SK-N-SH treated with all-trans-retinoic acid at 6 μM for 48 hours (cell line): ENCODE measurements around the gene IGSF6.

Source experiments
- ATAC-seq: fragments of 200-7000 bp; cut with Tn5 transposase; 3 replicates; pipeline ENCODE4 v1.9.1; 2020; ENCODE audit warnings: mild to moderate bottlenecking, moderate library complexity
- ARNTL ChIP-seq: fragments of 450-650 bp; formaldehyde crosslinking; IDR thresholded peaks from 2 replicates; pipeline ENCODE4 v1.5.0; 2020; ENCODE audit warnings: low read depth, mild to moderate bottlenecking, moderate library complexity, borderline replicate concordance
- BACH2 ChIP-seq: fragments of 250-450 bp; sonication (Bioruptor Pico); IDR thresholded peaks from 2 replicates; pipeline ENCODE4 v1.9.0; 2021; ENCODE audit warnings: mild to moderate bottlenecking, borderline replicate concordance
- CSDC2 ChIP-seq: fragments of 250-450 bp; sonication (Bioruptor Pico); IDR thresholded peaks from 2 replicates; pipeline ENCODE4 v1.5.0; 2020; ENCODE audit warnings: mild to moderate bottlenecking, moderate library complexity
- CSRNP3 ChIP-seq: fragments of 250-450 bp; sonication (Bioruptor Pico); IDR thresholded peaks from 2 replicates; pipeline ENCODE4 v1.5.1; 2021; ENCODE audit warnings: mild to moderate bottlenecking, moderate library complexity
- ESRRG ChIP-seq: fragments of 250-450 bp; sonication (Bioruptor Pico); IDR thresholded peaks from 2 replicates; pipeline ENCODE4 v1.6.1; 2021; ENCODE audit warnings: mild to moderate bottlenecking
- GLIS3 ChIP-seq: fragments of 250-450 bp; sonication (Bioruptor Pico); IDR thresholded peaks from 2 replicates; pipeline ENCODE4 v1.5.0; 2020; ENCODE audit warnings: mild to moderate bottlenecking, moderate library complexity
- ISL1 ChIP-seq: fragments of 250-450 bp; sonication (Bioruptor Pico); IDR thresholded peaks from 2 replicates; pipeline ENCODE4 v2.1.2; 2022; ENCODE audit warnings: mild to moderate bottlenecking, moderate library complexity
- OSR1 ChIP-seq: fragments of 250-450 bp; sonication (Bioruptor Pico); IDR thresholded peaks from 2 replicates; pipeline ENCODE4 v1.8.0; 2022; ENCODE audit warnings: moderate library complexity, mild to moderate bottlenecking, inconsistent platforms
- POU6F1 ChIP-seq: fragments of 250-450 bp; sonication (Bioruptor Pico); IDR thresholded peaks from 2 replicates; pipeline ENCODE4 v1.8.0; 2021; ENCODE audit warnings: low read depth, mild to moderate bottlenecking, moderate library complexity, borderline replicate concordance
- PPARA ChIP-seq: fragments of 250-450 bp; sonication (Bioruptor Pico); IDR thresholded peaks from 2 replicates; pipeline ENCODE4 v1.5.0; 2020; ENCODE audit warnings: mild to moderate bottlenecking, borderline replicate concordance
- RARB ChIP-seq: fragments of 250-450 bp; sonication (Bioruptor Pico); IDR thresholded peaks from 2 replicates; pipeline ENCODE4 v1.8.0; 2021; ENCODE audit warnings: mild to moderate bottlenecking, moderate library complexity
- SNAI2 ChIP-seq: fragments of 250-450 bp; sonication (Bioruptor Pico); IDR thresholded peaks from 2 replicates; pipeline ENCODE4 v1.5.0; 2020; ENCODE audit warnings: mild to moderate bottlenecking, moderate library complexity
- TCF4 ChIP-seq: fragments of 250-450 bp; sonication (Bioruptor Pico); IDR thresholded peaks from 2 replicates; pipeline ENCODE4 v1.8.0; 2021; ENCODE audit warnings: mild to moderate bottlenecking, moderate library complexity, borderline replicate concordance
- TOX ChIP-seq: fragments of 250-450 bp; sonication (Bioruptor Pico); IDR thresholded peaks from 2 replicates; pipeline ENCODE4 v1.8.0; 2021; ENCODE audit warnings: mild to moderate bottlenecking, moderate library complexity, borderline replicate concordance
- ZC3H10 ChIP-seq: fragments of 250-450 bp; sonication (Bioruptor Pico); IDR thresholded peaks from 2 replicates; pipeline ENCODE4 v1.5.1; 2021; ENCODE audit warnings: mild to moderate bottlenecking, moderate library complexity
- ZFP3 ChIP-seq: fragments of 250-450 bp; sonication (Bioruptor Pico); IDR thresholded peaks from 2 replicates; pipeline ENCODE4 v1.5.0; 2020; ENCODE audit warnings: mild to moderate bottlenecking, moderate library complexity
- ZFP30 ChIP-seq: fragments of 450-650 bp; formaldehyde crosslinking; IDR thresholded peaks from 2 replicates; pipeline ENCODE4 v1.5.0; 2022; ENCODE audit warnings: mild to moderate bottlenecking, moderate library complexity
- ZNF565 ChIP-seq: fragments of 450-650 bp; formaldehyde crosslinking; conservative IDR thresholded peaks from 2 replicates; pipeline ENCODE4 v1.5.0; 2020; ENCODE audit warnings: low read depth, mild to moderate bottlenecking, moderate library complexity
- ZNF70 ChIP-seq: fragments of 450-650 bp; formaldehyde crosslinking; IDR thresholded peaks from 2 replicates; pipeline ENCODE4 v1.5.0; 2020; ENCODE audit warnings: mild to moderate bottlenecking, moderate library complexity
- ZNF8 ChIP-seq: fragments of 450-650 bp; formaldehyde crosslinking; IDR thresholded peaks from 2 replicates; pipeline ENCODE4 v1.5.0; 2020; ENCODE audit warnings: mild to moderate bottlenecking, moderate library complexity
- TF ChIP-seq, protein P1 (sequence below): fragments of 250-450 bp; sonication (Bioruptor Pico); IDR thresholded peaks from 2 replicates; pipeline ENCODE4 v1.8.0; 2020; ENCODE audit warnings: mild to moderate bottlenecking, moderate library complexity, borderline replicate concordance
- TF ChIP-seq, protein P2 (sequence below): fragments of 250-450 bp; sonication (Bioruptor Pico); IDR thresholded peaks from 2 replicates; pipeline ENCODE4 v1.5.1; 2020; ENCODE audit warnings: low read depth, mild to moderate bottlenecking, moderate library complexity
- TF ChIP-seq, protein P3 (sequence below): fragments of 250-450 bp; sonication (Bioruptor Pico); IDR thresholded peaks from 2 replicates; pipeline ENCODE4 v1.5.0; 2020; ENCODE audit warnings: mild to moderate bottlenecking, moderate library complexity

The IGSF6 gene

GRCh38 chr16:21628121-21628726, 24.2 kb downstream of the IGSF6 start (continued):
- TF ChIP-seq, protein P1, sequence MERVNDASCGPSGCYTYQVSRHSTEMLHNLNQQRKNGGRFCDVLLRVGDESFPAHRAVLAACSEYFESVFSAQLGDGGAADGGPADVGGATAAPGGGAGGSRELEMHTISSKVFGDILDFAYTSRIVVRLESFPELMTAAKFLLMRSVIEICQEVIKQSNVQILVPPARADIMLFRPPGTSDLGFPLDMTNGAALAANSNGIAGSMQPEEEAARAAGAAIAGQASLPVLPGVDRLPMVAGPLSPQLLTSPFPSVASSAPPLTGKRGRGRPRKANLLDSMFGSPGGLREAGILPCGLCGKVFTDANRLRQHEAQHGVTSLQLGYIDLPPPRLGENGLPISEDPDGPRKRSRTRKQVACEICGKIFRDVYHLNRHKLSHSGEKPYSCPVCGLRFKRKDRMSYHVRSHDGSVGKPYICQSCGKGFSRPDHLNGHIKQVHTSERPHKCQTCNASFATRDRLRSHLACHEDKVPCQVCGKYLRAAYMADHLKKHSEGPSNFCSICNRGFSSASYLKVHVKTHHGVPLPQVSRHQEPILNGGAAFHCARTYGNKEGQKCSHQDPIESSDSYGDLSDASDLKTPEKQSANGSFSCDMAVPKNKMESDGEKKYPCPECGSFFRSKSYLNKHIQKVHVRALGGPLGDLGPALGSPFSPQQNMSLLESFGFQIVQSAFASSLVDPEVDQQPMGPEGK (CRISPR knock-in tag), result no peak
- TF ChIP-seq OSR1 (CRISPR knock-in tag) (no peak), BACH2 (CRISPR knock-in tag) (no peak), ESRRG (CRISPR knock-in tag) (no peak), POU6F1 (CRISPR knock-in tag) (no peak), RARB (no peak), ISL1 (CRISPR knock-in tag) (no peak), ZFP30 (CRISPR knock-in tag) (no peak), ARNTL (CRISPR knock-in tag) (no peak), ZC3H10 (CRISPR knock-in tag) (no peak), TOX (no peak)

GRCh38 chr16:21626659-21627277, 25.6 kb downstream of the IGSF6 start:
- TF ChIP-seq OSR1 (CRISPR knock-in tag) (no peak), GLIS3 (CRISPR knock-in tag) (no peak), ZC3H10 (CRISPR knock-in tag) (no peak), ZNF8 (CRISPR knock-in tag) (no peak), TOX (no peak), BACH2 (CRISPR knock-in tag) (no peak), ZNF70 (peak; percentile 97), TCF4 (CRISPR knock-in tag) (peak; percentile 95), ZFP3 (no peak), CSRNP3 (CRISPR knock-in tag) (no peak), RARB (peak; percentile 9; the same call in 1 of the 2 replicates), SNAI2 (CRISPR knock-in tag) (no peak), ESRRG (CRISPR knock-in tag) (no peak), ISL1 (CRISPR knock-in tag) (peak; percentile 92), POU6F1 (CRISPR knock-in tag) (no peak), ZNF565 (CRISPR knock-in tag) (no peak), ARNTL (CRISPR knock-in tag) (no peak), ZFP30 (CRISPR knock-in tag) (no peak), CSDC2 (CRISPR knock-in tag) (no peak), PPARA (CRISPR knock-in tag) (no peak)
- TF ChIP-seq, protein P1 (CRISPR knock-in tag), result 0 out of 2 replicates have a peak, but pooled peaks have one; percentile 52
- TF ChIP-seq, protein P2, sequence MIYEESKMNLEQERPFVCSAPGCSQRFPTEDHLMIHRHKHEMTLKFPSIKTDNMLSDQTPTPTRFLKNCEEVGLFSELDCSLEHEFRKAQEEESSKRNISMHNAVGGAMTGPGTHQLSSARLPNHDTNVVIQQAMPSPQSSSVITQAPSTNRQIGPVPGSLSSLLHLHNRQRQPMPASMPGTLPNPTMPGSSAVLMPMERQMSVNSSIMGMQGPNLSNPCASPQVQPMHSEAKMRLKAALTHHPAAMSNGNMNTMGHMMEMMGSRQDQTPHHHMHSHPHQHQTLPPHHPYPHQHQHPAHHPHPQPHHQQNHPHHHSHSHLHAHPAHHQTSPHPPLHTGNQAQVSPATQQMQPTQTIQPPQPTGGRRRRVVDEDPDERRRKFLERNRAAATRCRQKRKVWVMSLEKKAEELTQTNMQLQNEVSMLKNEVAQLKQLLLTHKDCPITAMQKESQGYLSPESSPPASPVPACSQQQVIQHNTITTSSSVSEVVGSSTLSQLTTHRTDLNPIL, result no peak
- TF ChIP-seq, protein P3, sequence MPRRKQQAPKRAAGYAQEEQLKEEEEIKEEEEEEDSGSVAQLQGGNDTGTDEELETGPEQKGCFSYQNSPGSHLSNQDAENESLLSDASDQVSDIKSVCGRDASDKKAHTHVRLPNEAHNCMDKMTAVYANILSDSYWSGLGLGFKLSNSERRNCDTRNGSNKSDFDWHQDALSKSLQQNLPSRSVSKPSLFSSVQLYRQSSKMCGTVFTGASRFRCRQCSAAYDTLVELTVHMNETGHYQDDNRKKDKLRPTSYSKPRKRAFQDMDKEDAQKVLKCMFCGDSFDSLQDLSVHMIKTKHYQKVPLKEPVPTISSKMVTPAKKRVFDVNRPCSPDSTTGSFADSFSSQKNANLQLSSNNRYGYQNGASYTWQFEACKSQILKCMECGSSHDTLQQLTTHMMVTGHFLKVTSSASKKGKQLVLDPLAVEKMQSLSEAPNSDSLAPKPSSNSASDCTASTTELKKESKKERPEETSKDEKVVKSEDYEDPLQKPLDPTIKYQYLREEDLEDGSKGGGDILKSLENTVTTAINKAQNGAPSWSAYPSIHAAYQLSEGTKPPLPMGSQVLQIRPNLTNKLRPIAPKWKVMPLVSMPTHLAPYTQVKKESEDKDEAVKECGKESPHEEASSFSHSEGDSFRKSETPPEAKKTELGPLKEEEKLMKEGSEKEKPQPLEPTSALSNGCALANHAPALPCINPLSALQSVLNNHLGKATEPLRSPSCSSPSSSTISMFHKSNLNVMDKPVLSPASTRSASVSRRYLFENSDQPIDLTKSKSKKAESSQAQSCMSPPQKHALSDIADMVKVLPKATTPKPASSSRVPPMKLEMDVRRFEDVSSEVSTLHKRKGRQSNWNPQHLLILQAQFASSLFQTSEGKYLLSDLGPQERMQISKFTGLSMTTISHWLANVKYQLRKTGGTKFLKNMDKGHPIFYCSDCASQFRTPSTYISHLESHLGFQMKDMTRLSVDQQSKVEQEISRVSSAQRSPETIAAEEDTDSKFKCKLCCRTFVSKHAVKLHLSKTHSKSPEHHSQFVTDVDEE, result peak; percentile 27; the same call in 1 of the 2 replicates
- peak; percentile 96 for ATAC-seq
